Cardiac muscle cell (in vitro differentiated cells and primary cell): ENCODE measurements around the gene ADGRD1. TPM values are rescaled to one million over a fixed set of nuclear protein-coding genes. Genes with fewer than 3 reads are reported as not detected.

Experiments
- DNase-seq, 2 donors: peaks; one replicate each; pipeline versions ENCODE4 v3.0.0 to v3.0.0-alpha.2; 2010 to 2017; ENCODE audit warnings: low read depth in 1 of 2, low spot score in 1 of 2
- H3K27ac ChIP-seq: fragments of 200-600 bp; sonication (generic); 2 replicates; pipeline ENCODE4 v1.5.1; 2016
- H3K27me3 ChIP-seq: fragments of 200-600 bp; sonication (generic); 2 replicates; pipeline ENCODE4 v1.6.0; 2016; ENCODE audit warnings: control low read depth
- H3K36me3 ChIP-seq: fragments of 200-600 bp; sonication (generic); 2 replicates; pipeline ENCODE4 v1.5.1; 2016; ENCODE audit warnings: control low read depth
- H3K4me1 ChIP-seq: fragments of 200-600 bp; sonication (generic); 2 replicates; pipeline ENCODE4 v1.8.1; 2017; ENCODE audit warnings: low read depth, mild to moderate bottlenecking, mixed run types
- H3K4me3 ChIP-seq: fragments of 200-600 bp; sonication (generic); 2 replicates; pipeline ENCODE4 v1.5.1; 2016; ENCODE audit warnings: mild to moderate bottlenecking
- H3K9me3 ChIP-seq: fragments of 200-600 bp; sonication (generic); 2 replicates; pipeline ENCODE4 v1.5.1; 2017; ENCODE audit warnings: low read depth, mild to moderate bottlenecking, control low read depth
- polyA plus RNA-seq: library from polyadenylated mRNA; unstranded; fragments of >200 nt; fragmentation: Nextera tagmentation; extraction: Ambion mirVana; gene quantifications from 2 replicates; pipeline ENCODE4 v1.2.1, GENCODE V29; 2016
- total RNA-seq: library from RNA; depleted of rRNA; stranded (reverse); fragments of >200 nt; gene quantifications from 2 replicates; pipeline ENCODE4 v1.2.3, GENCODE V29; 2016
- TF ChIP-seq, protein P1 (sequence below): IDR thresholded peaks from 2 replicates; pipeline ENCODE4 v1.5.1; 2012; ENCODE audit warnings: low read depth, mild to moderate bottlenecking, low read length

Gene ADGRD1
- total and polyA plus RNA-seq, 2 experiments from 2014 or later, result 66.6 to 74.0 TPM

DNA sequence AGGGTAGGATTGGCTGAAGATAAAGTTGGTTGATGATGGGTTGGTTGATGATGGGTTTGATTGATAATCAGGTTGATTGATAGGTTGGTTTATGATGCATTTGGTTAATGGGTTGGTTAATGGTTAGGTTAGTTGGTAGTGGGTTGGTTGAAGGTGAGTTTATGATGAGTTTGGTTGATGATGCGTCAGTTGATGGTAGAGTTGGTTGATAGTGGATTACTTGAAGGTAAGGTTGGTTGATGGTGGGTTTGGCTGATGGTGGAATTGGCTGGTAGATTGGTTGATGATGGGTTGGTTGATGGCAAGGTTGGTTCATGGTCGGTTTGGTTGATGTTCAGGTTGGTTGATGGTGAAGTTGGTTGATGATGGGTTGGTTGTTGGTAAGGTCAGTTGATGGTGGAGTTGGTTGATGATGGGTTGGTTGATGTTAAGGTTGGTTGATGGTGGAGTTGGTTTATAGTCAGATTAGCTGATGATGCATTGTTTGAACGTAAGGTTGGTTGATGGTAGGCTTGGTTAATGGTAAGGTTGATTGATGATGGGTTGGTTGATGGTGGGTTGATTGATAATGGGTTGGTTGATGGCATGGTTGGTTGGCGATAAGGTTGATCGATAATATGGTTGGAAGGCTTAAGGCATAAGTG, 146.4 kb downstream of the ADGRD1 start:
- no peak for DNase-seq
- H3K27ac ChIP-seq, result no peak overlapping the region
- no peaks in the 10 kb centered on the region for H3K36me3 ChIP-seq
- H3K4me3 ChIP-seq, result no peak overlapping the region
- H3K27me3 ChIP-seq, result no peaks in the 10 kb centered on the region
- no peaks in the 10 kb centered on the region for H3K4me1 ChIP-seq
- H3K9me3 ChIP-seq, result no peaks in the 10 kb centered on the region
- TF ChIP-seq, protein P1, sequence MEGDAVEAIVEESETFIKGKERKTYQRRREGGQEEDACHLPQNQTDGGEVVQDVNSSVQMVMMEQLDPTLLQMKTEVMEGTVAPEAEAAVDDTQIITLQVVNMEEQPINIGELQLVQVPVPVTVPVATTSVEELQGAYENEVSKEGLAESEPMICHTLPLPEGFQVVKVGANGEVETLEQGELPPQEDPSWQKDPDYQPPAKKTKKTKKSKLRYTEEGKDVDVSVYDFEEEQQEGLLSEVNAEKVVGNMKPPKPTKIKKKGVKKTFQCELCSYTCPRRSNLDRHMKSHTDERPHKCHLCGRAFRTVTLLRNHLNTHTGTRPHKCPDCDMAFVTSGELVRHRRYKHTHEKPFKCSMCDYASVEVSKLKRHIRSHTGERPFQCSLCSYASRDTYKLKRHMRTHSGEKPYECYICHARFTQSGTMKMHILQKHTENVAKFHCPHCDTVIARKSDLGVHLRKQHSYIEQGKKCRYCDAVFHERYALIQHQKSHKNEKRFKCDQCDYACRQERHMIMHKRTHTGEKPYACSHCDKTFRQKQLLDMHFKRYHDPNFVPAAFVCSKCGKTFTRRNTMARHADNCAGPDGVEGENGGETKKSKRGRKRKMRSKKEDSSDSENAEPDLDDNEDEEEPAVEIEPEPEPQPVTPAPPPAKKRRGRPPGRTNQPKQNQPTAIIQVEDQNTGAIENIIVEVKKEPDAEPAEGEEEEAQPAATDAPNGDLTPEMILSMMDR, result no peak

DNA sequence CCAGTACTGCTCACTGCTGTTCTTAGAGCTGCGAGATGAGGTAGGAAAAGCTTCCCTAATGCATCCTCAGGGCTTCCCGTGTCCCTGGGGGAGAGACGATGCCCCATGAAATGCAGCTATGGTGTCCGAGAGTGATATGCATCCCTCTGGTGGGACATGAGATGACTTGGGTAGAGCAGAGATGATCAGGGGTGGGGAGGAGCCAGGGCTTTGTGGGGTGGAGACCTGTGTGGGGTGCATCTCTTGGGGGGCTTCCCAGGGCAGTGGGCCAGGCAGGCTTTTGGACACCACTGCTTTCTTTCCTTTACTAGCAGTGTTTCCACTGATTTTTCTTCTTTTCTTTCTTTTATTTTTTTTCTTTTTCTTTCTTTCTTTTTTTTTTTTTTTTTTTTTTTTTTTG, 147.3 kb downstream of the ADGRD1 start:
- TF ChIP-seq, protein P1, result no peak
- no peaks in the 10 kb centered on the region for H3K4me1 ChIP-seq
- peaks cover 3% of the 10 kb centered on the region for H3K36me3 ChIP-seq
- H3K27ac ChIP-seq, result no peak overlapping the region
- H3K9me3 ChIP-seq, result no peaks in the 10 kb centered on the region
- no peak overlapping the region for H3K4me3 ChIP-seq
- no peaks in the 10 kb centered on the region for H3K27me3 ChIP-seq
- DNase-seq, result no peak

DNA sequence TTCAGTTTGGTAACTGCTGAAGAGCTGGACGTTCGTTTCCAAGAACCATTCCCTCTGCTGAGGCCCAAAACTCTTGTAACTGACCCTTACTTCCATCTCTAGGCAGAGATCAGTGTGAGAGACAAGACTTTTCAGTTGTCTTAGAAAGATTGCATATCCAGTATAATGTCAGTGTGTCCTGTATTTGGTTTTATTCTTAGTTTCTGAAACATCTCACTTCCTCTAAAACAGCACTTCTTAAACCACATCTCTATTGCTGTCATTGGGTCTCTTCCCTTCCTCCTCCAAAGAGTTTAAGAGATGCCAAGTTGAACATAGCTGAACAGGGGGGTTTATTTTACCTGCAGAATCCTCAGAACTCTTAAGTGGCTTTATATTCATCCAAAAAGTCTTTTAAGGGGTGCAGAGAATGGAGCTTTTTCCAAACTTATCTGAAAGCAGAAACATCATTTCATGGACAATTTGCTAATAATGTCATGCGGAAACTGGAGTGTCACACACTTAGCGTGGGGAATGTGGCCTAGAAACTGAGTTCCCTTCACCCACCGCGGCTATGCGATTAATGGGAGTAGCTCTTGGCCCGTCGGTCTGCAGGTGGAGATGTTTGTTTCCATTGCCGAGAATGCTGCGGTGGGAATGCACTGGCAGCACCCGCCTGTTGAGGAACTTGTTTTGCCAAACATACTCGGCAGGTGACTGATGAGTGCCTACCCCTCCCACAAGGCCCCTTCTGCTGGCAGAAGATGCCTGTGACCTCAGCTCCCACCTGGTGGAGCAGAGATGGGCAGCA, 148.2 kb downstream of the ADGRD1 start:
- no peak overlapping the region for H3K4me3 ChIP-seq
- no peaks in the 10 kb centered on the region for H3K27me3 ChIP-seq
- no peak for DNase-seq
- H3K27ac ChIP-seq, result no peak overlapping the region
- no peaks in the 10 kb centered on the region for H3K9me3 ChIP-seq
- TF ChIP-seq, protein P1, result no peak
- peaks cover 7% of the 10 kb centered on the region for H3K36me3 ChIP-seq
- no peaks in the 10 kb centered on the region for H3K4me1 ChIP-seq

DNA sequence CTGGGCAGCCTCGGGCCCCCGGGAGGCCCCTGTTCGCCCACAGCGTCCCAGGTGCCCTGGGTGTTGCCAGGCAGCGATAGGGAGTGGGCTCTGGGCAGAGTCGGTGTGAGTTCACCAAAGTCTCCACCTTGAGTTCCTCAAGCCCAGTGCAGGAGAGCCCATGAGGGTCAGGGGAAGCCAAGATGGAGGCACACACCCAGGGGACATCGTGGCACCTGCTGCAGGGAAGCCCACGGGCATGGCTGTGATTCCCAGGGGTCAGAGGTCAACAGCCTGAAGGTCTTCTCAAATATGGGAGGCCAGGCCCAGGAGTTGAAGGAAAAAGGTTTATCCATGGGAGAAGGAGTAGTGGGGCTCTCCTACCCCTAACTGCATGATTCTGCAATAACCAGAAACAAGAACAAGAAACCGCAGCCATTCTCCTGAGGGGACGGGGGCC, 148.8 kb downstream of the ADGRD1 start:
- DNase-seq, result no peak
- no peaks in the 10 kb centered on the region for H3K4me1 ChIP-seq
- no peaks in the 10 kb centered on the region for H3K9me3 ChIP-seq
- H3K4me3 ChIP-seq, result no peak overlapping the region
- H3K36me3 ChIP-seq, result peaks cover 7% of the 10 kb centered on the region
- TF ChIP-seq, protein P1, result no peak
- H3K27me3 ChIP-seq, result no peaks in the 10 kb centered on the region
- H3K27ac ChIP-seq, result no peak overlapping the region

DNA sequence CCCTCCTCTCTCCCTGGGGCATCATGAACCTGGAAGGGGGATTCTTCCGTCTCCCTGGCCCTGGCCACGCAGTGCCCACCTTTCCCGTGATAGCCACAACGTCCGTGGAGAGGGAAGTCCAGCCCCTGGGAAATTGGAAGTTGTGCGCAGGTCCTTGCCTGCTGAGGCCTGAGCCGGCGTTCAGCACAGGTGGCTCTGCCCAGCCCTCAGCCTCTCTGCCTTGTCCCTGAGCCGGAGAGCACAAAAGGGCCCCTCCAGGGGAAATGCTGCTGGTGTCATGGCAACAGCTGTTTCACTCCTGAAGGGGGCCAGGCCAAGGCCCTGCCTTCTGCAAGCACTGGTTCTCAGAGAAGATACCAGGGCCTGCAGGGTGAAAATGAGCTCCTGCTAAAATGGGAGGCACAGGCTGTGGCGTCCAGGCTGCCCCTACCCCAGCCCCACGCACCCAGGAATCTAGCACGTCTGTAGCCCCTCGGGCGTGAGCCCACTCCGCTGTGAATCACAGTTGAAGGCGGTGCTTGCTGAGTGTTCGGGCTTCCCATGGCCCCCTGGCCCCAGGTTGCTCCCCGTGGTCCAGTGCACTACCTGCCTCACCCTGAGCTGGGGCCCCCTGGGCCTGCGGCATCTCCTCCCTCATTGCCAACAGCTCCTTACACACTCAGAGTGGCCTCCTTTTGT, 149.4 kb downstream of the ADGRD1 start:
- H3K27ac ChIP-seq, result no peak overlapping the region

More for the DNA sequence above, 149.4 kb downstream of the ADGRD1 start:
- no peaks in the 10 kb centered on the region for H3K9me3 ChIP-seq
- DNase-seq, result no peak
- TF ChIP-seq, protein P1, result no peak
- H3K4me3 ChIP-seq, result no peak overlapping the region
- H3K27me3 ChIP-seq, result no peaks in the 10 kb centered on the region
- no peaks in the 10 kb centered on the region for H3K4me1 ChIP-seq
- H3K36me3 ChIP-seq, result peaks cover 7% of the 10 kb centered on the region
